GM18499 (cell line): Measurements from ENCODE around the gene PDS5A.
"Not testable (repeated sequence)": the region's sequence is repeated elsewhere in the genome, so short reads cannot be mapped to it uniquely, and the experiment has no call there.

ENCODE experiments used
- ATAC-seq: cut with Tn5 transposase; IDR thresholded peaks from one replicate; pipeline ENCODE4 v1.9.1; 2021; ENCODE audit warnings: moderate number of reproducible peaks; ENCODE audit not compliant: insufficient read depth, unreplicated experiment

PDS5A gene

GRCh38 chr4:39977489-39978377 is at the start of gene PDS5A:
Gene PDS5A, minus strand, starts transcription at chr4:39977911. Its CDS starts 1,334 bp downstream, at chr4:39976577.
- ATAC-seq = peak; percentile 50

DNA sequence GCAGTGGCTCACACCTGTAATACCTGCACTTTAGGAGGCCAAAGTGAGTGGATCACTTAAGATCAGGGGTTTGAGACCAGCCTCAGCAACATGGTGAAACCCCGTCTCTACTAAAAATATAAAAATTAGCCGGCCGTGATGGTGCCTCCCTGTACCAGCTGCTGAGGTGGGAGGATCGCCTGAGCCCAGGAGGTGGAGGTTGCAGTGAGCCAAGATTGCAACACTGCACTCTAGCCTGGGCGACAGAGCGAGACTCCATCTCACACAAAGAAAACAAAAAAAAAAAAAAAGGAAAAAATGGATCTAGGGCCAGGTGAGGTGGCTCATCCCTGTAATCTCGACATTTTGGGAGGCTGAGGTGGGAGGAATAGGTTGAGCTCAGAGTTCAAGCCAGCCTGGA is 46.3 kb upstream of the PDS5A start:
- ATAC-seq = not testable (repeated sequence)

DNA sequence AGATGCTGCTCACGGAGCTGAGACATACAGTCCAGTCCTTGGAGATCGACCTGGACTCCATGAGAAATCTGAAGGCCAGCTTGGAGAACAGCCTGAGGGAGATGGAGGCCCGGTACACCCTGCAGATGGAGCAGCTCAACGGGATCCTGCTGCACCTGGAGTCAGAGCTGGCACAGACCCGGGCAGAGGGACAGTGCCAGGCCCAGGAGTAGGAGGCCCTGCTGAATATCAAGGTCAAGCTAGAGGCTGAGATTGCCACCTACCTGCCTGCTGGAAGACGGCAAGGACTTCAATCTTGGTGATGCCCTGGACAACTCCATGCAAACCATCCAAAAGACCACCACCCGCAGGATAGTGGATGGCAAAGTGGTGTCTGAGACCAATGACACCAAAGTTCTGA is 43.4 kb upstream of the PDS5A start:
- not testable (repeated sequence) for ATAC-seq

DNA sequence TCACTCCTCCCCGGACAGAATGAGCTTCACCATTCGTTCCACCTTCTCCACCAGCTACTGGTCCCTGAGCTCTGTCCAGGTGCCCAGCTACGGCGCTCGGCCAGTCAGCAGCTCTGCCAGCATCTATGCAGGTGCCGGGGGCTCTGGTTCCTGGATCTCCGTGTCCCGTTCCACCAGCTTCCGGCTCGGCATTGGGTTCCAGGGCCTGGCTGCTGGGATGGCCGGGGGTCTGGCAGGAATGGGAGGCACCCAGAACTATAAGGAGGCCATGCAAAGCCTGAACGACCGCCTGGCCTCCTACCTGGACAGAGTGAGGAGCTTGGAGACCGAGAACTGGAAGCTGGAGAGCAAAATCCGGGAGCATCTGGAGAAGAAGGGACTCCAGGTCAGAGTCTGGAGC is 42.5 kb upstream of the PDS5A start:
- ATAC-seq = no peak

- no peak for ATAC-seq
Observed at GRCh38 chr4:40016007-40016406, 38.3 kb upstream of the PDS5A start.

- no peak for ATAC-seq
Observed at GRCh38 chr4:40003986-40004385, 26.3 kb upstream of the PDS5A start.

DNA sequence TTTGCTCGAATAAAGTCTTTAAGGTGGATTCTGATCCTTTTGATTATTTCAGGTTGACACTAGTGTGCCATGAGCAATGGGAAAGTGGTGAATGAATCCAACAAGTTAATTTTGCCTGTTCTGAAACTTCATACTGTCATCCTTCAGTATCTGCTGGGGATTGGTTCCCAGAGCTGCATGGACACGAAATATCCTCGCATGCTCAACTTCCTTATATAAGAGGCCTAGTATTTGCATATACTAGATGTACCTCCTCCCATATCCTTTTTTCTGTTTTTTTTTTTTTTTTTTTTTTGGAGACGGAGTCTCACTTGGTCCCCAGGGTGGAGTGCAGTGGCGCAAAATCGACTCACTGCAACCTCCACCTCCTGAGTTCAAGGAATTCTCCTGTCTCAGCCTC is 23.0 kb upstream of the PDS5A start:
- ATAC-seq = no peak

- ATAC-seq = no peak
Observed at GRCh38 chr4:39998659-39999345, 21.1 kb upstream of the PDS5A start.

DNA sequence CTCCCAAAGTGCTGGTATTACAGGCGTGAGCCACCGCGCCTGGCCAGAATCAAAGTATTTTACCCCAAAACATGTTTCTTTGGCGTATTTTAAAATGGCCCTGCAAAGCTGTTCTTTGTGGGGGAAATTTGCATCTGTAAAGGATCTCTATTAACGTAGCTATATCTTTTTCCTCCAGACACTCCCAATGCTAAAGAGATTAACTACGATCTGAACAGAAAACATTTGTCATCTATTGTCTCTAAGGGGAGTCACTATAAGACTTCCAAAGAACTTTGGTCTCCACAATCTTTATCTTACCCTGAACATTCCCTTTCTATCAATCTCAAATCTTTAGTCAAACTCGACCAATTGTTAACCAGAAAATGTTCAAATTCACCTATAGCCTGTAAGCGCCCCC is 19.1 kb upstream of the PDS5A start:
- ATAC-seq = no peak

GRCh38 chr4:39994406-39994805 is 16.7 kb upstream of the PDS5A start:
- no peak for ATAC-seq

DNA sequence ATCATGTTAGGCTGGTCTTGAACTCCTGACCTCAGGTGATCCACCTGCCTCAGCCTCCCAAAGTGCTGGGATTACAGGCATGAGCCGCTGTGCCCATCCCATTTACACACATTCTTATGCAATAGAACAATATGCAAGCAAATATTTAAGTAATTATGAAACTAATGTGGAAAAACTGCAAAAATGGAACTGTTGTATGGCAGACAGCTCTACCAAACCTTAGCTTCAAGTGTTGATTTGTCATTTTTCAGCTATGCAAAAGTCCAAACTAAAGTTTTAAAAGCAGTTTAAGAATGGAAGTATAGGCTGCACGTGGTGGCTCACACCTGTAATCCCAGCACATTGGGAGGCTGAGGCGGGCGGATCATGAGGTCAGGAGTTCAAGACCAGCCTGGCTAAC is 11.7 kb upstream of the PDS5A start:
- ATAC-seq = not testable (repeated sequence)

- no peak for ATAC-seq
Observed at GRCh38 chr4:39987485-39987884, 9.8 kb upstream of the PDS5A start.

DNA sequence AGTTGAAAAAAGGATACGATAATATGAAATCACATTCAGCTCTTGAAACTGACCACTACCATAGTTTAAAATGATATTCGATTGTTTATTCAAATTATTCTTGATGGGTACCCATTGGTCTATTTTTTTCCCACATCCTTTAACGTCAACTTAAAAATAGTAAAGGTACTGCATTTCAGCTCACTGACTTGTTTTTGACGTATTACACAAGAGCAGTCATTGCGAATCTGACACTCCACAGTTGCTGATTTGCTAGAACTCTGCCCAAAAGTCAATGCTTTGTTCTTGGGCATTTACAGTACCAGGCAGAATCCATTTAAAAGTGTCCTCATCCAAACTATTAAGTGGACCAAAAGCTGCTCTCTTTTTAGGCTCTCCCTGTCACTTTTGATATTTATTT is 1.2 kb upstream of the PDS5A start:
- ATAC-seq = no peak

- no peak for ATAC-seq
Observed at GRCh38 chr4:39978378-39978775, 666 bp upstream of the PDS5A start.

- peak; percentile 14 for ATAC-seq
Observed at GRCh38 chr4:39976945-39977488, 694 bp downstream of the PDS5A start.

- no peak for ATAC-seq
Observed at GRCh38 chr4:39976141-39976944, 1.4 kb downstream of the PDS5A start.

GRCh38 chr4:39975488-39976089 is 2.1 kb downstream of the PDS5A start:
- no peak for ATAC-seq

DNA sequence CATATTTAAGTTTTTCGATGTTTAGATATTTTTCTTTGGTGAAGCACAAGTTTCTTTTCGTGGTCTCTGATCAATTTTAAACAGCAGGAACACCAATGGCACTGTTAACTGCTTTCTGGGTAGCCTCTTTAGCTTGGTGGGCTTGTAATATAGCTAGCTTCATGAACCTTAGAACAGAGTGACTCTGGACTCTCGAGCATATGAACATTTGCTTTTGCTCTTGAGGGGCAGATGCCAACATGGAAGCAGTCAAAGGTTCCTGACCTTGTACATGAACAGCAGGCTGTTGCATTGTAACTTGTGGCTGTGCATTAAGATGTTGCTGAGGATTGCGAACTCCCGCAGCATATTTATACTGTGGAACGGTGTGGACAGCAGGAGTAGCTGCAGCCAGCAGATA is 4.7 kb downstream of the PDS5A start:
- ATAC-seq = not testable (repeated sequence)

DNA sequence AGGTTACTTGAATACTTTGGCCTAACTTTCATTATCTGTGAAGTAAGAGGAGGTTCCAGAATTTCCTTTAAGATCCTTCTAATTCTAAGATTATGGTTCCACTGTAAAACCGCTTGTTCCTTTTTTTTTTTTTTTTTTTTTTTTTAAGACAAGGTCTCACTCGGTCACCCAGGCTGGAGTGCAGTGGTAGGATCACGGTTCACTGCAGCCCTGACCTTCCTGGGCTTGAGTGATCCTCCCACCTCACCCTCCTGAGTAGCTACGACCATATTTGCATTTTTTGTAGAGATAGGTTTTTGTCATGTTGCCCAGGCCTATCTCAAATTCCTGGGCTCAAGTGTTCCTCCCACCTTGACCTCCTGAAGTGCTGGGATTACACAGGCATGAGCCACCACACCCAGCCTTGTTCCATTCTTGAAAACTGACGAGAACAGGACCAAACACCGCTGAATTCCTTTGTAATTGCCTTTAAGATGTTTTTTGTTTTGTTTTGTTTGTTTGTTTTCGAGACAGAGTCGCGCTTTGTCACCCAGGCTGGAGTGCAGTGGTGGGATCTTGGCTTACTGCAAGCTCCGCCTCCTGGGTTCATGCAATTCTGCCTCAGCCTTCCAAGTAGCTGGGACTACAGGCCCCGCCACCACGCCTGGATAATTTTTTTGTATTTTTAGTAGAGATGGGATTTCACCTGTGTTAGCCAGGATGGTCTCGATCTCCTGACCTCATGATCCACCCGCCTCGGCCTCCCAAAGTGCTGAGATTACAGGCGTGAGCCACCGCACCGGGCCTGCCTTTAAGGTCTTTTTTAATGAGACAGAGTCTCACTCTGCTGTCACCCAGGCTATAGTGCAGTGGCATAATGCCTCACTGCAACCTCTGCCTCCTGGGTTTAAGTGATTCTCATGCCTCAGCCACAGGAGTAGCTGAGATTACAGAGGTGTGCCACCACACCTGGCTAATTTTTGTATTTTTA is 6.8 kb downstream of the PDS5A start:
- ATAC-seq = no peak
